GM12874 (cell line): ENCODE measurements around the gene OR13C9.

ENCODE experiments used
- TF ChIP-seq, protein P1 (sequence below): IDR thresholded peaks from 2 replicates; pipeline ENCODE4 v1.5.1; 2011; ENCODE audit warnings: low read depth, mild to moderate bottlenecking, control low read depth, low read length, moderate library complexity; ENCODE audit not compliant: insufficient read depth

OR13C9 gene

GRCh38 chr9:104618104-104618503, at the start of gene OR13C9:
OR13C9 (minus strand) TSS chr9:104618204; CDS start chr9:104618204, 0 bp downstream.
- TF ChIP-seq, protein P1, sequence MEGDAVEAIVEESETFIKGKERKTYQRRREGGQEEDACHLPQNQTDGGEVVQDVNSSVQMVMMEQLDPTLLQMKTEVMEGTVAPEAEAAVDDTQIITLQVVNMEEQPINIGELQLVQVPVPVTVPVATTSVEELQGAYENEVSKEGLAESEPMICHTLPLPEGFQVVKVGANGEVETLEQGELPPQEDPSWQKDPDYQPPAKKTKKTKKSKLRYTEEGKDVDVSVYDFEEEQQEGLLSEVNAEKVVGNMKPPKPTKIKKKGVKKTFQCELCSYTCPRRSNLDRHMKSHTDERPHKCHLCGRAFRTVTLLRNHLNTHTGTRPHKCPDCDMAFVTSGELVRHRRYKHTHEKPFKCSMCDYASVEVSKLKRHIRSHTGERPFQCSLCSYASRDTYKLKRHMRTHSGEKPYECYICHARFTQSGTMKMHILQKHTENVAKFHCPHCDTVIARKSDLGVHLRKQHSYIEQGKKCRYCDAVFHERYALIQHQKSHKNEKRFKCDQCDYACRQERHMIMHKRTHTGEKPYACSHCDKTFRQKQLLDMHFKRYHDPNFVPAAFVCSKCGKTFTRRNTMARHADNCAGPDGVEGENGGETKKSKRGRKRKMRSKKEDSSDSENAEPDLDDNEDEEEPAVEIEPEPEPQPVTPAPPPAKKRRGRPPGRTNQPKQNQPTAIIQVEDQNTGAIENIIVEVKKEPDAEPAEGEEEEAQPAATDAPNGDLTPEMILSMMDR = no peak

GRCh38 chr9:104658496-104659195, 40.6 kb upstream of the OR13C9 start:
- TF ChIP-seq, protein P1 = no peak

DNA sequence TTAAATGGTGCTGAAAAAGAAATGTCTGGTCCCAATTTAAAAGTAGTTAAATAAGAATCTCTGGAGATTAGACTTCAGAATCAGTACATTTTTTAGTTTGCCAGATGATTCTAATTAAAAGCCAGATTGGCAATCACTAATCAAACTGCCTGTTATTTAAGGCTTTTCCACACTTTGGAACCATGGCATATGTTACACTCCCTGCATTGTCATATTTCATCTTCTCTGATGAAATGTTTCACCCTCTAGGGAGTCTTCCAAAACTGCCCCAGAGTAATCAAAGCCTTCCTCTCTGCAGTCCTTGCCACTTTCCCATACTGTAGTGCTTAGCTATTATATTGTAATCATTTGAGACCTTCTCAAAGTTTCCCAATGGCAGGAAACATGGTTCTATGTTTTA, 17.5 kb upstream of the OR13C9 start:
- TF ChIP-seq, protein P1 = no peak

DNA sequence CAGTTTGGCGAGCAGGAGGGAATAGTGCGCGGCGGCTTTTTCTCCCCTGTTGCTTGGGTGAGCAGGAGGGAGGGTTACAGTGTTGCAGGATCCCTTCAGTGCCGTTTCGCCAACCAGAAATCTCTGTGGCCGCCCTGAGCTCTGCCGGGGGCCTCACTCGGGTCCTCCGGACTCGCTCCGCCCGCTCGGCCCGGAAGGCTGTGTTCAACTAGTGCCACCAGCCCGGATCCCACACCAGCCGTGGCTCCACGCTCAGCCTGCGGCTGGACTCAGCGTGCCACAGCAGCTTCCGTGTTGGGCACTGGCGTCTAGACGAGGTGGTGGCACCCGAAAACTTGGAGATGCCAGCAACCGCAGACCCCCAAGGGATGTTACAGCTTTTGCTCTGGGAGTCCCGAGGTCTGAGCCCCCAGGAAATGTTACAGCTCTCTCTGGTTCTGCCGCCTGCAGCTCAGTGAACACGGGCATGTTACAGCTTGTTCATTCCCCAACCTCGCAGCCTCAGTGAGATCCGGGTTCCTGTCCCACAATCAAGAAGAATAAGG, 16.0 kb upstream of the OR13C9 start:
- TF ChIP-seq, protein P1 = no peak

DNA sequence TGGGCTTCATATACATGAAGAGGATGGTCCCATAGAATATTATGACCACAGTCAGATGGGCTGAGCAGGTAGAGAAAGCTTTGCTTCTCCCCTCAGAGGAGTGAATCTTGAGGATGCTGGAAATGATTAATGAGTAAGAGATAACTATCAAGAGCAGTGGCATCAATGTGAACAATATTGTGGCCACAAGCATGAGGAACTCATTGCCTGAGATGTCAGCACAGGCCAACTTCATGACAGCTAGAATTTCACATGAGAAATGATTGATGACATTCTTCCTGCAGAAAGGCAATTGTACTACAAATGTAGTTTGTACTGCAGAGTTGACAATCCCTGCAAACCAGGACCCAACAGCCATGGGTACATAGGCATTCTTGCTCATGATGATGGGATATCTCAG, 586 bp downstream of the OR13C9 start:
- TF ChIP-seq, protein P1 = no peak

DNA sequence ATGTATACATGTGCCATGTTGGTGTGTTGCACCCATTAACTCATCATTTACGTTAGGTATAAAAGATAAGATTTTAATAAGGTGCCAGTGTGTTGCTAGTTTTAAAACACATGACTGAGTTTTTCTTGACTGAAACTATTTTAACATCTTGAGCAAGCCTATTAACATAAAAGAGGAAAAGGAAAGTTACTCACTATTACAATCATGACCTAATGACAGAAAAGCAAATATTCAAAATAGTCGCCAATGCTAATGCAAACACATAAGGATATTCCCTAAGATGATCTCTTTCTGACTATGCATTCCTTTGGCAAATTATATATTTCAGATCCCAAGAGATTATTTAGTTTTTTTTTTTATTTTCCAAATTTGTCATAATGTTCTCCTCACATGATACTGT, 6.8 kb downstream of the OR13C9 start:
- TF ChIP-seq, protein P1 = no peak

DNA sequence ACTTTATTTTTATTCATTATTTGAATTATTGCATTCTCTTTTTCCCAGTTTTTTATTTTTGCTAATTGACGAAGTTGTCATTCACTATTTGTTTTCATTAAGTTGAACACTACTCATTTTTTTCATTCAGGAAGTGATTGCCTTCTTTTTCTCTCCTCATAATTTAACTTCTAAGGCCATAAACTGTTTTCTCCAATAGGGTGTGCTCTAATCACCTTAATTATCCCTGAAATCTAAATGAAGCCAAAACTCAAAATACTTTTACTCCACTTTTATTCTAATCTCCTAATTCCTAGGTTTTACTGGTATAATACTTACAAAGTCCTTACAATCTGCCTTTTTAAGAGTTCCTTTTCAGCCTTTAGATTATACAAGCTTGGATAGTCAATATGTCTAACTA, 9.7 kb downstream of the OR13C9 start:
- TF ChIP-seq, protein P1 = no peak
